Stimulated activated CD8-positive, alpha-beta memory T cell treated with anti-CD3 and anti-CD28 coated beads, Interleukin-4, amount 100 ng/mL, for 24 hours (primary cell): ENCODE data around the gene NPEPL1.

Experiments
- DNase-seq: peaks from one replicate; pipeline ENCODE4 v3.0.0-alpha.2; 2020; ENCODE audit warnings: low read depth

NPEPL1 gene

DNA sequence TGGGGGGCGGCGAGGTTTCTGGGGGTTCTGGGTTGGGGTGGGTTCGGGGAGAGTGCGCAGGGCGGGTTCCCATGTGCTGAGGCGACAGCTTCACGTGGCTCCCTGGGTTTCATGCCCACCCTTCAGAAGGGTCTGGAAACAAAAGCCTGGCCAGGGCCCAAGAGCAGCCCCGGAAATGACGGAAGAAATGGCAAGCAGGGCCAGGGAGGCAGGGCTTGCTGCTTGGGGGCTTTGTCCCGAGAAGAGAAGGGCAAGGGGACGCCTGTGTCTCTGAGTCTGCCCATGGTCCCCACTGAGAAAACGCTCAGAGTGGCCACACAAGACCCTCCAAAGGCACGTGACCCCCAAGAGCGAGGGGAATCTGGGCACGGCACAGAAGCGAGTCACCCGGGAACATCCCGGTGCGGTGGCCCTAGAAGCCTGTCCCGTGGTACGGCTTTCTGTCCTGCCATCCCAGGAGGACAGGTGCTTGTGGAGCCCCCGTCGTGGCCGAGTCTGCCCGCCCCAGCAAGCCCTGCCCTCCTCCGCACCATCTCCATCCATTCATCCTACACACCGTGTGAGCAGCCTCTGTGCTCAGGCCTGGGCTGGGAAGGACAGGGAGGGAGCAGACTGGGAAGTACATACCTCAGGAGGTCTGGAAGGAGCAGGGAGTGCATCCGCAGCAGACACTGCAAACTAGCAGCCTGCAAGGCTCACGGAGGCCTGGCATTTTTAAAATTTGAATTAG is 9.0 kb downstream of the NPEPL1 start:
- DNase-seq, result no peak

DNA sequence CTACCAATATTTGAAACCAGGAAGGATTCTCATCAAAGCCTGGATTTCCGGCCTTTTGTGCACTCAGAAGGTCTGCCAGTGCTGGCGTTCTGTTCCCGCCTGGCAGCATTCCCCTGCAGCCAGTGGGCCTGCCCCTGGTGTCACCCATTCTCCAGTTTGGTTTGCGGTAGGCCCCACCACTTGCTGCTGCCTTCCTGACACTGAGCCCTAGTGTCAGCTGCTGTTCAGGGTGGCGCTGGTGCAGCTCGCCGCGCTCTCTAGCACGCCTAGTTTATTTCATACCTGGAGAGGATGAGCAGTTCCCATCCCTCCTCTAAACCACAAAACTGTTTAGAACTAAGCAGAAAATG is 9.5 kb downstream of the NPEPL1 start:
- DNase-seq, result no peak

DNA sequence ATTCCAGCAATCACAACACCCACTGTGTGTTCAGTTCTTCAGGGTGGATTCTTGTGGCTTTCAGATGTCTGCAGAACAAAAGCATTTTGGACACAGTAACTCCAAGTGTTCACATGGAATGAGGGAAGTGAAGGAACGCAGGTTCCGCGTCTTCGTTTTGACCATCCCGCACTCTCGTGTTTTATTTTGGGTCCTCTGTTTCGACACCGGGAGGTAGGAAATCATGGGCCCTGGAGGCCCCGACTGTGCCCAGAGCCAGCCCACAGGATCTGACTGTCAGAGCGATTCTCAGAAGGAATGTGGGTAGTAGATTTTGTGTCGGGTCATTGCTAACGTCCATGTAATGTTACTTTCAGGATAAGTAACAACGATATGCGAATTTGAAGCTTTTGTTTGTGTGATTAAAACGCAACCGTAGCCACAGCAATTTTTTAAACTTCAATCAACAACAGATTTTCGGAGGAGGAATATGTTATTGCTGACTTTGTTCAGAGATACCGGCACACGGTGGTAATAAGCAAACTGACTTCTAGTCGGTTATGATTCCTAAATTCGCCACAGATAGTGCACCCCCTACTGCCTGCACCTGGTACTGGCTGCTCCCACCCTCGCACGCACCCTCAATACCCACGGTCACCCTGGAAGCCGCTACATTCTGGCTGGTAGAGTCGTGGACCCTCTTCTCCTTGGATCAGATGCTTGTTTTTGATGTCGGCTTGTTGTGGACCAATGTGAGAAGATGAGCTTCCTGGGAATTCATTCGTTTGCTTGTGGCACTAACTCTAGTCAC is 10.5 kb downstream of the NPEPL1 start:
- no peak for DNase-seq

DNA sequence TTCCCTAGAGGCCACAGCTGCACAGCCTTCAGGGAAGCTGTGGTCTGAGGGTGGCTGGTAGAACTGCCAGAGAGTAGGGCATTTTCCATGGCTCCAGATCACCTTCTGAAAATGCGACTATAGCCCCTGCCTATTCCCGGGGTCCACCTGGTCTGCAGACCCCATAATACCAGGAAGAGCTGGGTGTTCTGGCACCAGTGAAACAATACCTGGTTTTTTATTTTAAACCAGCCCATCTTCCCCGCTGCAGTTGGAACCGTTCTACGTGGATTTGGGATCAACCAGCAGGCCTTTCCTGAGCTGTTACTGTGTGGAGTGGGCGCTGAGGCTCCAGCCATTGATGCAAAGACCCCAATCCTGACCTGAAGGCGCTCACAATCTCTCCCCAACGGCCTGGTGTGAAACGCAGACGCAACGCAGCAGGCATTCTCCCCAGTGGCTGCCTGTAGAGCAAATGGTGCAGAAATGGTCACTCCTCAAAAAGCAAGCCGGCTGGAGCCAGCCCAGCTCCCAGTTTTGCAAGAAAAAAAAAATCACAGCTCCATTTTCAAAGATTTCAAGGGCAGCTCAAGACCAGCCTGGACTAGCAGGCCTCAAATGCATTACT is 11.3 kb downstream of the NPEPL1 start:
- DNase-seq, result no peak

DNA sequence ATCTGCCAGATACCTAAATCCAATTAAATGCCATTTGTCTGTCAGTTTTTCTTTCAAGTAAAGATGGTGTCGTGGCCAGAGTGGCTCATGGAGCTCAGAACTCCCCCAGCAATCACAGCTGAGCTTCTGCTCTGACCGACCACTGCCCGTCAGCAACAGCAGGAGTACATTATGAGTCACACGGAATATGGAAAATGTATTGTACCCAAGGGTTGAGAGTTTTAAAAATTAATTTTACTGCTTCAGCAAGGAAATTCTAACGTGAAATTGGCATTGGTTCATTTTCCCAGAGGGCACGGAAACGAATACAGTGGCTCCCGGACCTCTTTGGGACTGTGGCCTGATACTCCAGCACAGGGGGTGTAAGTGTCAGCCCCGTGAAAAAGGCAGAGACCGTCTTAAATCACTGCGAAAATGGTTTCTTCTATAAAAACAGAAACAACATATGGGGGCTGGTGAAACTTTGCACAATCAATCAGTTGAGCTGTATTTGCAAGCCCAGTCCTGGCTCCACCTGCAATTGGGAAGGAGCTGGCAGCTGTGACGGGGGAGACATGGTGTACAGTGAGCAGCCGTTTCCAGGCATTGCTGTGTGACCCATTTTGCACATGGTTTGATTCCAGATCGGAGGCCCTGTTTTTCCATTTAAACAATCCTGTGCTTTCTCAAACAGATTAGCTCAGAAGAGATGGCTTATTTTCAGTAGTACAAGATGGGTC is 12.8 kb downstream of the NPEPL1 start:
- DNase-seq, result no peak

DNA sequence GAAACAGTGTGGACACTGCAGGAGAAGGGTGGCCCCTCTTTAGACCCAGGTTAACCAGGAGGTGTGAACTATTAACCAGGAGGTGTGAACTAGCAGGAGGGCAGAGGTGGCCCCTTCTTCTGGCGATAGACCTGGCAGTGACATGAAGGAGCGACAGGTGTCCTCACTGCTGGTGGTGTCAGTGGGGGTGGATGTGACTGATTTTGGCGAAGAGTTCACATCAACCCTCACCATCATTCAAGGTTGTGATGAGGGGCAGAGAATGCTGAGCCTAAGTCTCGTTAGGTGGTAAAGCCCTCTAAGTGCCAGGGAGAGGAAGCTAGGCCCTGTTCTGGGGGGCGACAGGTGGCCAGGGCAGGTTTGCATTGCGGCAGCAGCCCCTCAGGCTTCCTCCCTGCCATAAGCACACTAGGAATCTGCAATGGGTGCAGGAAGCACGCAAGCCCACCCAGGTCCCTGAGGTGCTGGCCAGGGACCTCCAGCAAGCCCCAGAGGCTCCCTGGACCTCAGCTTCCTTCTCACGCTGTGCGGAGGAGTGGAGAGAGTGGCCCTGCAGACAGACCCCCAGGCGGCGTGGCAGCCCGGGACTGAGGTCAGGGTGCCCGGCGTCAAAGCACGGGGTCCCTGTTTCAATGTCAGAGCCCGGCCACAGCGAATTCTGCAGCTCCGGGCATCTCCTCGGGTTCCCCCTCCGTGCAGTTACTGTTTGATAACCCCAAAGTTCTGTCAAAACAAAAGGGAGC is 13.7 kb downstream of the NPEPL1 start:
- DNase-seq, result no peak

DNA sequence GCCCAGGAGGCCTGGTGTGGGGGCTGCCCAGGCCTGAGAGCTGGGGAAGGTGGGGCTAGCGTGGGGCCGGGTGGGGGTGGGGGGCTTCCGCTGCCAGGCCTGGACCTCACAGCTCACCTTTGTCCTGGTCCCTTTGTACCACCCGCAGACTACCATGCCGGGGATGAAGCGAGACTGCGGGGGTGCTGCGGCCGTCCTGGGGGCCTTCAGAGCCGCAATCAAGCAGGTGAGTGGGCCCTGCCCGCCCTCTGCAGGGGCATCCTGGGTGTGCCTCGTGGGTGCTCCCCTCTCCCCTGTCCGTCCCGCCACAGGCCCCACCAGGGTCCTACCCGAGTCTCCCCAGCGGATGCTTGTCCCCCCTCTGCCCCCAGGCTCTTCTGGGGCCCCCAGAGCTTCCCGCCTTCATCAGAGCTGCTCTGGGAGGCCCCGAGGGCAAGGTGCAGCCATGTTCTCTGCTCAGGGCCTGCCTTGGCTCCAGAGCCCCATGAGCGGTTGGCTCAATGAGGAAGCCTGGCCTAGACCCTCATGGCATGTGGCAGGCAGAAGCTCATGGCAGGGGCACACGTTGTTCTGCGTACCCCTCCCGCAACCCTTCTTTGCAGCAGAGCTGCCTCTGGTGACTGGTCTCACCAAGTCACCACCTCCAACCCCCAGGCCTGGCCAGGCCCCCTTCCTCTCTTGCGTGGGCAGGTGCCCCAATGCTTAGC is 14.5 kb downstream of the NPEPL1 start:
- DNase-seq, result no peak

DNA sequence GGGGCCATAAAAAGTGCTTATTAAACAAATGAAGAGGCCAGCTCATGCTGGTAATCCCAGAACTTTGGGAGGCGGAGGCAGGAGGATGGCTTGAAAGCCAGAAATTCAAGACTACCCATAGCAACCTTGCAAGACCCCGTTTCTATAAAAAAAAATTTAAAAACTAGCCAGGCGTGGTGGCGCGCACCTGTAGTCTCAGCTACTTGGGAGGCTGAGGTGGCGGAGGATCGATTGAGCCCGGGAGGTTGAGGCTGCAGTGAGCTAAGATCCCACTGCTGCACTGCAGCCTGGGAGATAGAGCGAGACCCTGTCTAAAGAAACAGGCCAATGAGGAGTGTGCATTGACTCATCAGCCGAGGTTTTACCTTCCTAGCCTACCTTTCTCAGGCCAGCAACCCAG is 15.2 kb downstream of the NPEPL1 start:
- DNase-seq, result no peak

DNA sequence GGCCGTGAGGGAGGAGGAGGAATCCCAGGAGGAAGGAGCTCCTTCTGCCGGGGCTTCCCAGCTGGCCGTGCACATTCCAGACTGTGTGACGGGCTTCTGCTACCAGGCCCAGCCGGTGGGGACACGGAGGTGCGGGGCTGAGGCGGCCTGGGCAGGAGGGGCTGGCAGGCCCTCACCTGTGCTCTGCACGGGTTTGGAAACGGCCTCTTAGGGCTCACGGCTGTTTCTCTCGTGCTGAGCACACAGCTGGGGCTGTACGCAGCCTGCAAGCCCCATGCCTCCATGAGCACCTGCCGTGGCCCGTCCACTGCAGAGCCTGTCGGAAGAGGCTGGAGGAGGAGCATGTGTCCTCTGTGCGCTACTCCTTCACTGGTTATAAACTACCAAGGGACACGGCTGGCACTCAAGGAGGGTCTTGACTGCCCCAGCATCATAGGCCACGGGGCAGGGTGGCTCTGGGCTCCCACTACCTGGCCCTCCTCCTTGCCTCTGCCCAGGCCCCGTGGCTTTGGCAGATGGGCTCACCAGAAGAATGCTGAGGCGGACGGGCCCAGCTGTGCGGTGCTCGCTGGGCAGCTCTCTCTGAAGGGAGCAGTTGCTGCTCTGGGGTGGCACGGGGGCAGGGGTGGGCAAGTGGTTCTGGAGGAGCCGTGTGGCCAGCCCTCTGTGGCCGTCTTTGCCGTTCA is 15.8 kb downstream of the NPEPL1 start:
- no peak for DNase-seq

DNA sequence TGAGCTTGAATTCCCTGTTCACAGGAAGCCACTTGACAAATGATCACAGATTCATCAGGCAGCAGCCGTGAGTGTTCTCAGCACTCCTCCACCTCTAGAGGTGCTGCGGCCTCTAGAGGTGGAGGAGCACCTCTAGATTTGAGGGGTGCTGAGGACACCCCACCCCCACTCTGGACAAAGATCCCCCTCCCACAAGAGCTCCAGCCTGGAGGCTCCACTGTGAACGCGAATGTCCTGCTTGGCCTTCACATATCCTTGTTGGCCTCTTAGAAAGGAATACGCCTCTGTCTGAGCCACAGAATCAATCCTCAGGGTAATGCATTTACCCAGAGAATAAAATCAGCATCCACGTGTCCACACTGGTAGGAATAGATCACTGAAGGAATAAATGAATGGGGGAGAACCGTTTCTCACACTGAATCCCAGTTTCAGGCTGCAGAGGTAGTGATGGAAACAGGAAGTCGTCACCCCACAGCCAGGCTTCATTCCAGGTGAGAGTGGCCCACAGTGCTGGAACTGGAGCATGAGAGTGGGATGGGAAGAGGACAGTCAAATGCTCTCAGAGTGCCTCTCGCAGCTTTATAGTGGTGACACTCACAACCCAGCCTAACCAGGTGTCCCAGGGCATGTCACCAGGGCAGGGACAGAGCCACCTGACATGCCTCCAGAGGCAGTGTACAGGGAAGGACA is 16.6 kb downstream of the NPEPL1 start:
- DNase-seq, result no peak

DNA sequence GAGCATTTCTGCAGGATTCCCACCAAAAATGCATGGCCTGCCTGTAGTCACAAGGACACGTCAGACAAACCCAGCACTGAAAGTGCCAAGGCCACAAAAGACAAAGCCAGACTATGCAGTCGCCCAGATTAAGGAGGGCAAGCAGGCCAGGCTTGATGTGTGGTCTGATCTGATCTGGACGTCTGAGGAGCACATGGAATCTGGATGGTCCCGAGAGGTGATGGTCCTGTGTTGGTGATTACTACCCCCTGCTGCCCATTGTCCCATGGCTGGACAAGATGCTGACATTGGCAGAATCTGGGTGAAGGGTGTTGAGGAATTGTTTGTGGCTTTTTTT is 17.1 kb downstream of the NPEPL1 start:
- DNase-seq, result no peak

DNA sequence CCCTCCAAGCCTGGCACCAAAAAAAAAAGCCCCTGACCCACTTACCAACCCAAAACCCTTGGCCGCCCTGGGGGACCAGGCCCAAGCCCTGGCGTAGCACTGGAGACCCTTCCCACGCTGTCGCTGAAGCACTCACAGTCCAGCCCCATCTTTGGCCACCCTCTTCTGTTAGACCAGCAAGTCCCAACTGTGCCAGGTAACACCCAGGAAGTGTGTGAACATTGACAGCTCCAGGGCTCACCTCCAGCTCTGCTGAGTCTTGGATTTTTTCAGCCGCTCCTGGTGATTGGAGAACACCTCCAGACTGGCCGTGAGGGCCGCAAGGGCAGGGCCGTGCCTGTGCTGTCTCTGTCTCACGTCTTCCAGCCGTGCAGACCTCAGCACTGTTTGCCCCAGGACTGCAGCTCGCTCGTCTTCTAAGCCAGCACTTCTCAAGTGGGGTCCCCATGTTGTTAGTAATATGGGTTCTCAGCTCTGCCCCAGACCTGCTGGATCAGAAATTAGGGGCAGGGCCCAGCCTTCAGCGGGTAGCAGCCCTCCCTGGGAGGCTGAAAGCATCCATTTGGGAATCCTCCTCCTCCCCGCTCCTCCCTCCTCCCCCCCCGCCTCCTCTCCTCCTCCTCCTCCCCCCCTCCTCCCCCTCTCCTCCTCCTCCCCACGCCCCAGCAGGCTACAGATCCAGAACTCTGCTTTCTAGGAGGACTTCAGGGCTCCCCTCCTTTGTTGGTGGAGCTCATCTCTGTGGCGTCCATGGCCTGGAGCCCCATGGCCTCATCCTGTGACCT is 18.1 kb downstream of the NPEPL1 start:
- no peak for DNase-seq

DNA sequence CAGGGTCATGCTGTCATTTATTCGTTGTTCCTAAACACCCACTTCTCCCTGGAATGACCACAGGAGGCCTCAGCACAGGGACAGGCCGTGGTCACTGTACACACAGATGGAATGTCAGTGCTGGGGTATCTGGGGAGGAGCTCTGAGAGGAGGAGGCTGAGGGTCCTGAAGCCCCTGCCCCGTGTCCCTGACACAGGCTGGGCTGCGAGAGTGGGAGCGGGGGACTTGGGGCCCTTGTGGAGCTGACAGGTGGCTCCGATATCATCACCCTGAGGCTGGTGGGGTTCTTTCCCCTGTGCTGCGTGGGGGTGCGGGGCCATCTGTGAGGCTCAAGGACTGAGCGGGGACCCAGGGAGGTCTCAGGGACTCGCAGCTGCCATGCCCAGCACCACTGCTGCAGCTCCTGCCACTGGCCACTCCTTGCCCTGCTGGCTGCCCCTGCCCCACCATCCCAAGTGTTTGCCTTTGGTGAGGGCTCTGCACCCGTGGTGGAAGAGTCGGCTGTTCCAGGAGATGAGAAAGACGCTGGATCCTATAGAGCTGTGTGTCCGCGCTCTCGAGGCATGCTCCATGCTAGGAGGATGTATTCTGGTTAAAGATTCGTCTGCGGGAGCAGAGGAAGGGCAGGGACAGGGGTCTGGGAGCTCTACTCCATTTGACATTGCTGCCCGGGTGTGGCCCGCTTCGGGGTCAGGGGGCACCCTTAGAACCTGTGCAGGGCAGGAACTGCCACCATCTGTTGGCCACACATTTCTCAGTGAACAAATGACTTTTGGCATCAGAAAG is 18.9 kb downstream of the NPEPL1 start:
- no peak for DNase-seq

DNA sequence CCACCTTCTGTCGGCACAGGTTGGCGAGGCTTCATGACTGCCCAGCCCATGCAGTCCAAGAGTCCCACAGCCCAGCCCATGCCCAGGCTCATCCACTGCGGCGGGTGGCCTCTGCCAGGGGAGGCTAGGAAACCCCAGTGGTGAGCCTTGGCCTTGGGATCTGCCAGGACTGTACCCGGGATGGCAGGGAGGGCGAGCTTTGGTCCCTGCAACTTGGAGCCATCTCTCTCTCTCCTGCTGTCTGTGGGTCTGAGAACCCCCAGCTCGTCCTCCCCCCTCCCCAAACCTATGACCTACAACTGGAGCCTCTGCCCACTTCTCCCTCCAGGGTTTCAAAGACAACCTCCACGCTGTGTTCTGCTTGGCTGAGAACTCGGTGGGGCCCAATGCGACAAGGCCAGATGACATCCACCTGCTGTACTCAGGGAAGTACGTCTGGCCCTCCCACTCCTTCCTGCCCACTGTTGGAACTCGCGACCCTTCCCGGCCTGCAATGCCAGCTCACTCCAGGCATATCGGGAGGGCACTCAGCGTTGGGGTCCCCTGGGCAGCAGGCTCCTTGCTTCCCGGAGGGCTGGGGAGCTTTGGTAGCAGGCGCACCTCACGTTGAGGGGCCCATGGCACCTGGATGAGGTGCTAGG is 19.7 kb downstream of the NPEPL1 start:
- DNase-seq, result no peak

DNA sequence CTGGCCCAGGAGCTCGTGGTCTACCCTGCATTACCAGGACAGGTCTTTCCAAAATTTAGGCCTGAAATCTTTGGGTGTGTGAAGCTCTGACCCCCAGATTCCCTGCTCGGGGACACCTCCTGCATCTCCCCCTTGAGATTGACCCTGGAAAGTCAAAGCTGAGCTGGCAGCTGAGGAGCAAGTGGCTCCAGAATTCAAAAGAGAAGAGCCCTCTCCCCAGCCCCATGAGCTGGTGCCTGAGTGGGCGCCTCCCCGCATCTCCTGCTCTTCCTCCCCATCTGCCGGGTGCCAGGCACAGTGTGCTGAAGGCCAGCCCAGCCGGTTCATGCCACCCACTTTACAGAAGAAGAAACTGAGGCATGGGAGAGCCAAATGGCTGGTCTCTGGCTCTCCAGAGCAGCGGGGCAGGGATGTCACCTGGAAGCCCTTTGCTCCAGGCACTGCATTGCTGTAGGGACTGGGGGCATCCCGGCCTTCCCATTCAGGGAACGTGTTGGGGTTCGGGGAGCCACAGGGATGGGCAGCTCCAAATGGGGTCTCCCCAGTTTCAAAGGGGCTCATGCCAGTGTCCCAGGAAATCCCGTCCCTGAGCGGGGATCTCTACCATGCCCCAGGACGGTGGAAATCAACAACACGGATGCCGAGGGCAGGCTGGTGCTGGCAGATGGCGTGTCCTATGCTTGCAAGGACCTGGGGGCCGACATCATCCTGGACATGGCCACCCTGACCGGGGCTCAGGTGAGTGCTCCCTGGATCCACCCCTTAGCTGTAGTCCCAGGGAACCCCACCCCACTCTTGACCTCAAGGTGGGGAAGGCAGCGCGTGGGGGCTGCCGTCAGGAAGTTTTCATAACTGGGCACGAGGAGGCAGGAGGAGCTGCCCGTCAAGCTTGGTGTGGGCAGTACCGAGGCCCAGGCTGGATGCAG is 20.5 kb downstream of the NPEPL1 start:
- DNase-seq, result no peak

DNA sequence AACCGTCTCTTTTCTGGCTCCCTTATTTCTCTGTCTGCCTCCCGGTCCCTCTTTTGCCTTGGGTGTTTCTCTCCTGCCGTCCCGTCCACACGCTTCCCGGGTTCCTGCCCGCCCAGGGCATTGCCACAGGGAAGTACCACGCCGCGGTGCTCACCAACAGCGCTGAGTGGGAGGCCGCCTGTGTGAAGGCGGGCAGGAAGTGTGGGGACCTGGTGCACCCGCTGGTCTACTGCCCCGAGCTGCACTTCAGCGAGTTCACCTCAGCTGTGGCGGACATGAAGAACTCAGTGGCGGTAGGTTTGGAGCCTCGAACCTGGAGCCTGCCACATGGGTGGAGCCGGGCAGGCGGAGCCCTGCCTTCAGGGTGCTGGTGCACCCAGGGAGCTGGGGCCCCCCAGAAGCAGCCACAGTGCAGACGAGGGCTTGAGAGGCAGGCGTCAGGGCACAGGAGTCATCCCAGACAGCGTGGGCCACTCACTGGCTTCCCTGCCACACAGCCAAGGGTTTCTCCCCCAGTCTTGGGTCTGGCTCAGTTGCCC is 21.3 kb downstream of the NPEPL1 start:
- no peak for DNase-seq
